Upper lobe of left lung (tissue), 4 donors: ENCODE results near the gene TIRAP.

Source experiments
- CTCF ChIP-seq, 6 experiments: fragments of 450-650 bp in 4 of 6; fragments of 200-600 bp in 2 of 6; sonication (generic) in 2 of 6; IDR thresholded peaks; one replicate each; pipeline ENCODE4 v1.5.1; 2016 to 2019; ENCODE audit warnings: antibody characterized with exemption in 6 of 6
- EP300 ChIP-seq, 4 donors: sonication (generic); formaldehyde crosslinking; IDR thresholded peaks; one replicate each; pipeline ENCODE4 v1.5.1; 2017; ENCODE audit warnings: antibody characterized with exemption in 4 of 4, control low read depth in 2 of 4
- POLR2A ChIP-seq, 4 donors: fragments of 450-650 bp; IDR thresholded peaks; one replicate each; pipeline ENCODE4 v1.5.1; 2016 to 2017; ENCODE audit warnings: antibody characterized with exemption in 4 of 4, mild to moderate bottlenecking in 2 of 4
- POLR2AphosphoS5 ChIP-seq, 2 donors: sonication (generic); formaldehyde crosslinking; IDR thresholded peaks; one replicate each; pipeline ENCODE4 v1.5.1; 2017; ENCODE audit warnings: antibody characterized with exemption in 2 of 2

DNA sequence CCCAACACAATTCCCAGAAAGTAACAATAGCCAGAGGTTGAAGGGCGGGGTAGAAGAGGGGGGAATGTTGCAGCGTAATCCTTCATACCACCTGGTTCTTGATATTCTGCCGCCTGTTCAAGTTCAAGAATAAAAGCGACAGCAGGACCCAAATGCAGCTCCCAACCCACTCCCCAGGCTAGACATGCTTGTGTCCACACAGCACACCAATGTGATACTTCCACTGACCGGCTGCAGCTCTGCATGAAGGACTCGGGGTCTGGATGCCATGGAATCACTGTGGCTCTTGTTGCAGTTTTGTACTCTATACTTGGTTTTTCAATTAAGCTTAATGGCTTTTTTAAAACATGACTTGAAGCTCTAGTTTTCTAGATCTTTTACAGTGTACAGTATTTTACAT is 20.7 kb upstream of the TIRAP start:
- TF ChIP-seq CTCF (IDR thresholded peaks at IDR 0.05) (no peak), POLR2A (IDR thresholded peaks at IDR 0.05) (no peak), EP300 (IDR thresholded peaks at IDR 0.05) (no peak), POLR2AphosphoS5 (IDR thresholded peaks at IDR 0.05) (no peak)
